Gastroesophageal sphincter (tissue), 4 donors: ENCODE data around the gene TMEM229A. TPM values are rescaled to one million over a fixed set of nuclear protein-coding genes. Genes with fewer than 3 reads are reported as not detected.
"Not testable (repeated sequence)": the region's sequence is repeated elsewhere in the genome, so short reads cannot be mapped to it uniquely, and the experiment has no call there.

ENCODE experiments used
- ATAC-seq: fragments of 150-250 bp; one replicate; pipeline ENCODE4 v1.9.1; 2016; ENCODE audit warnings: mild to moderate bottlenecking, moderate library complexity
- H3K27ac ChIP-seq, 4 donors: fragments of 200-600 bp; sonication (generic) in 3 of 4; 1 replicate in 3 of 4; 2 replicates in 1 of 4; pipeline ENCODE4 v1.5.1; 2016 to 2019
- H3K27me3 ChIP-seq: fragments of 200-600 bp; sonication (generic); one replicate; pipeline ENCODE4 v1.5.1; 2019
- H3K36me3 ChIP-seq, 2 donors: fragments of 200-600 bp; sonication (generic); one replicate each; pipeline ENCODE4 v1.5.1; 2019; ENCODE audit warnings: control low read depth in 1 of 2
- H3K4me1 ChIP-seq, 3 donors: fragments of 200-600 bp; sonication (generic); 1 replicate in 2 of 3; 2 replicates in 1 of 3; pipeline ENCODE4 v1.5.1; 2016 to 2019; ENCODE audit warnings: control low read depth in 2 of 3
- H3K4me3 ChIP-seq, 2 donors: fragments of 200-600 bp; sonication (generic); one replicate each; pipeline ENCODE4 v1.5.1; 2019; ENCODE audit warnings: mild to moderate bottlenecking in 1 of 2, moderate library complexity in 1 of 2
- H3K9me3 ChIP-seq, 3 donors: fragments of 200-600 bp; sonication (generic); one replicate each; pipeline ENCODE4 v1.5.1; 2017 to 2019; ENCODE audit warnings: control low read depth in 2 of 3
- CTCF ChIP-seq, 4 experiments: fragments of 200-600 bp in 2 of 4; fragments of 450-650 bp in 2 of 4; sonication (generic) in 1 of 4; IDR thresholded peaks; one replicate each; pipeline ENCODE4 v1.5.1; 2017 to 2019; ENCODE audit warnings: antibody characterized with exemption in 4 of 4, mild to moderate bottlenecking in 2 of 4, moderate library complexity in 2 of 4
- EP300 ChIP-seq: sonication (generic); formaldehyde crosslinking; IDR thresholded peaks from one replicate; pipeline ENCODE4 v1.6.1; 2017; ENCODE audit warnings: antibody characterized with exemption, mild to moderate bottlenecking
- POLR2A ChIP-seq, 2 donors: fragments of 450-650 bp; IDR thresholded peaks; one replicate each; pipeline ENCODE4 v1.6.1; 2017; ENCODE audit warnings: antibody characterized with exemption in 2 of 2, mild to moderate bottlenecking in 2 of 2, moderate library complexity in 1 of 2
- POLR2AphosphoS5 ChIP-seq: sonication (generic); formaldehyde crosslinking; IDR thresholded peaks from one replicate; pipeline ENCODE4 v1.6.1; 2017; ENCODE audit warnings: antibody characterized with exemption
- WGBS, 2 donors: methylation state at CpG; one replicate each; pipeline ENCODE4 v1.1.5; 2018; ENCODE audit warnings: low coverage in 1 of 2; 5-methylcytosine and 5-hydroxymethylcytosine counted together
- total RNA-seq, 4 donors: library from RNA; depleted of rRNA; stranded (reverse); fragments of >200 nt; gene quantifications; one replicate each; pipeline ENCODE4 v1.1.0, GENCODE V29; 2016

The TMEM229A gene
- under 1 TPM in 3 of 4 donors, not detected in 1; 0.23 to 0.62 (median 0.54) TPM for total RNA-seq

- Histone ChIP-seq H3K4me1 (peaks cover 0 to 22% (median 7%) of the 10 kb centered on the region in 3 donors), H3K27ac (peak within 1 kb of the TSS in 3 of 4 donors; percentile 3 to 62 (median 52)), H3K36me3 (no peaks in the 10 kb centered on the region), H3K9me3 (no peaks in the 10 kb centered on the region), H3K4me3 (peak within 1 kb of the TSS; percentile 29 to 60), H3K27me3 (peaks cover 49% of the 10 kb centered on the region)
- no peak for TF ChIP-seq EP300
- TF ChIP-seq POLR2A (IDR thresholded peaks at IDR 0.05): no peak
- no peak for TF ChIP-seq POLR2AphosphoS5
- TF ChIP-seq CTCF (IDR thresholded peaks at IDR 0.05): no peak
- WGBS, 2 donors: no CpG with 5 or more reads among the region's 87 CpGs
- peak; percentile 71 for ATAC-seq
Observed at GRCh38 chr7:124032369-124033094, at the start of gene TMEM229A. TMEM229A (minus strand) TSS chr7:124033067; CDS start chr7:124033003, 64 bp downstream.

GRCh38 chr7:124082234-124082633, 49.4 kb upstream of the TMEM229A start:
- ATAC-seq, H3K36me3 ChIP-seq, H3K9me3 ChIP-seq, H3K27me3 ChIP-seq, H3K4me3 ChIP-seq, H3K27ac ChIP-seq: not testable (repeated sequence)
- WGBS, 2 donors: 93 to 100% methylated on average over 1 to 6 of the region's 8 CpGs
- peaks cover 0 to 23% (median 3%) of the 10 kb centered on the region in 3 donors for H3K4me1 ChIP-seq

GRCh38 chr7:124077546-124077945, 44.7 kb upstream of the TMEM229A start:
- 72% methylated on average over 3 of the region's 3 CpGs for WGBS, 2 donors
- no peak for ATAC-seq
- Histone ChIP-seq H3K36me3 (no peaks in the 10 kb centered on the region), H3K4me1 (no peaks in the 10 kb centered on the region), H3K27me3 (no peaks in the 10 kb centered on the region), H3K9me3 (no peaks in the 10 kb centered on the region), H3K4me3 (no peak overlapping the region), H3K27ac (no peak overlapping the region)
- TF ChIP-seq EP300: no peak
- TF ChIP-seq POLR2A (IDR thresholded peaks at IDR 0.05): no peak
- TF ChIP-seq POLR2AphosphoS5: no peak
- TF ChIP-seq CTCF (IDR thresholded peaks at IDR 0.05): no peak

- Histone ChIP-seq H3K27me3 (no peaks in the 10 kb centered on the region), H3K4me1 (no peaks in the 10 kb centered on the region), H3K36me3 (no peaks in the 10 kb centered on the region), H3K9me3 (no peaks in the 10 kb centered on the region), H3K27ac (no peak overlapping the region), H3K4me3 (no peak overlapping the region)
- ATAC-seq: no peak
- TF ChIP-seq POLR2A (IDR thresholded peaks at IDR 0.05) (no peak), CTCF (IDR thresholded peaks at IDR 0.05) (no peak), POLR2AphosphoS5 (no peak), EP300 (no peak)
Observed at GRCh38 chr7:124076841-124077240, 44.0 kb upstream of the TMEM229A start.

GRCh38 chr7:124074007-124074406, 41.1 kb upstream of the TMEM229A start:
- Histone ChIP-seq H3K4me3 (no peak overlapping the region), H3K4me1 (no peaks in the 10 kb centered on the region), H3K27ac (no peak overlapping the region), H3K27me3 (no peaks in the 10 kb centered on the region), H3K36me3 (no peaks in the 10 kb centered on the region), H3K9me3 (no peaks in the 10 kb centered on the region)
- no peak for ATAC-seq
- no peak for TF ChIP-seq CTCF (IDR thresholded peaks at IDR 0.05)
- no peak for TF ChIP-seq POLR2A (IDR thresholded peaks at IDR 0.05)
- no peak for TF ChIP-seq POLR2AphosphoS5
- no peak for TF ChIP-seq EP300
- 17 to 69% methylated on average over 1 of the region's 1 CpG for WGBS, 2 donors
